ENCODE data around the gene SLC30A2. TPM values are rescaled to one million over a fixed set of nuclear protein-coding genes. Genes with fewer than 3 reads are reported as not detected.
A peak's percentile ranks its signal among the peaks of the same experiment; 100 is the strongest.

SLC30A2 gene
- polyA plus RNA-seq, 1 donor (not counting 4 experiments of a cell fraction or from before 2014, with no cell fraction given) = not detected

DNA sequence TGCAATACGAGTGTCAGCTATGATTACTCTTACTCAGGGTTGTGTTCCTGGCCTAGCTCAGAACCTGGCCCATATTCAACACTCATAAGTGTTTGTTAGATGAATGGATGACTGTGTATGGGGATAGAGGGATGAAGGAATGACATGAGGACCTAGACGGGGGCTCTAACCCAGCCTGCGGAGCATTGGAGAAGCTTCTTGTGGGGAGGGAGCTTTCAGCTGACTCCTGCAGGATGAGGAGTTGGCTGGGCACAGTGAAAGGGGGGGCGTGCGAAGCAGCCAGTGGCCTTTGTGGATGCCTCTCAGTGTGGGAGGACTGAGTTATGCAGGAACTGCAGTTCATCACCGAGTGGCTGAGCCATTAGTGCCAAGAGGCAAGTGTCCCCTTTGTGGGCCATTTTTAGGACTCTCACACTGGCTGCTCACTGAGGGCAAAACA is 25.6 kb downstream of the SLC30A2 start:
- H3K9me3 ChIP-seq (ENCODE audit: control insufficient read depth, low read depth, low read length) = no peaks in the 10 kb centered on the region
- TF ChIP-seq EZH2 (IDR thresholded peaks at IDR 0.05; ENCODE audit: low read length) = no peak
- TF ChIP-seq, protein P1, sequence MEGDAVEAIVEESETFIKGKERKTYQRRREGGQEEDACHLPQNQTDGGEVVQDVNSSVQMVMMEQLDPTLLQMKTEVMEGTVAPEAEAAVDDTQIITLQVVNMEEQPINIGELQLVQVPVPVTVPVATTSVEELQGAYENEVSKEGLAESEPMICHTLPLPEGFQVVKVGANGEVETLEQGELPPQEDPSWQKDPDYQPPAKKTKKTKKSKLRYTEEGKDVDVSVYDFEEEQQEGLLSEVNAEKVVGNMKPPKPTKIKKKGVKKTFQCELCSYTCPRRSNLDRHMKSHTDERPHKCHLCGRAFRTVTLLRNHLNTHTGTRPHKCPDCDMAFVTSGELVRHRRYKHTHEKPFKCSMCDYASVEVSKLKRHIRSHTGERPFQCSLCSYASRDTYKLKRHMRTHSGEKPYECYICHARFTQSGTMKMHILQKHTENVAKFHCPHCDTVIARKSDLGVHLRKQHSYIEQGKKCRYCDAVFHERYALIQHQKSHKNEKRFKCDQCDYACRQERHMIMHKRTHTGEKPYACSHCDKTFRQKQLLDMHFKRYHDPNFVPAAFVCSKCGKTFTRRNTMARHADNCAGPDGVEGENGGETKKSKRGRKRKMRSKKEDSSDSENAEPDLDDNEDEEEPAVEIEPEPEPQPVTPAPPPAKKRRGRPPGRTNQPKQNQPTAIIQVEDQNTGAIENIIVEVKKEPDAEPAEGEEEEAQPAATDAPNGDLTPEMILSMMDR (optimal IDR thresholded peaks at IDR 0.05 in 1 of 3, IDR thresholded peaks at IDR 0.05 in 1 of 3, conservative IDR thresholded peaks at IDR 0.05 in 1 of 3; ENCODE audit: extremely low read depth in 1 of 3, insufficient read depth in 2 of 3, low read length in 3 of 3) = no peak
- H3K27me3 ChIP-seq (ENCODE audit: control insufficient read depth, extremely low read depth, insufficient read depth, low read length) = no peaks in the 10 kb centered on the region
- no peak overlapping the region for H2AFZ ChIP-seq (ENCODE audit: control insufficient read depth, low read length)
- H3K4me1 ChIP-seq (ENCODE audit: control insufficient read depth, extremely low read depth, insufficient read depth, low read length) = peaks cover 13% of the 10 kb centered on the region
- DNase-seq (ENCODE audit: low read depth, low spot score) = no peak
- no peaks in the 10 kb centered on the region for H3K79me2 ChIP-seq (ENCODE audit: control insufficient read depth, insufficient read depth, low read length)
- no peaks in the 10 kb centered on the region for H3K9me1 ChIP-seq (ENCODE audit: control insufficient read depth, extremely low read depth, insufficient read depth, low read length)
- no peak overlapping the region for H3K4me3 ChIP-seq (ENCODE audit: control insufficient read depth in 2 of 3, extremely low read depth in 1 of 3, insufficient read depth in 2 of 3, low read depth in 1 of 3, low read length in 3 of 3)
- H3K4me2 ChIP-seq (ENCODE audit: control insufficient read depth, extremely low read depth, insufficient read depth, low read depth, low read length) = no peak overlapping the region
- H3K9ac ChIP-seq (ENCODE audit: control insufficient read depth, extremely low read depth, insufficient read depth, low read length) = no peak overlapping the region
- H3K36me3 ChIP-seq (ENCODE audit: control insufficient read depth in 2 of 2, extremely low read depth in 1 of 2, insufficient read depth in 2 of 2, low read length in 2 of 2) = no peaks in the 10 kb centered on the region
- no peaks in the 10 kb centered on the region for H4K20me1 ChIP-seq (ENCODE audit: control insufficient read depth, extremely low read depth, insufficient read depth, low read length)
- dilution Hi-C loops (cut with MboI; ENCODE audit: extremely low pct_ligation_motif_present, low sequenced_read_pairs) = no loop called here
- H3K27ac ChIP-seq (ENCODE audit: control insufficient read depth, insufficient read depth, low read length) = no peak overlapping the region
- no peak for FAIRE-seq

GRCh38 chr1:26019641-26020315 is 26.1 kb downstream of the SLC30A2 start:
- no peak overlapping the region for H2AFZ ChIP-seq (ENCODE audit: control insufficient read depth, low read length)
- FAIRE-seq (peak; percentile 52), DNase-seq (ENCODE audit: low read depth, low spot score) (no peak)
- no peak for TF ChIP-seq EZH2 (IDR thresholded peaks at IDR 0.05; ENCODE audit: low read length)
- H3K9ac ChIP-seq (ENCODE audit: control insufficient read depth, extremely low read depth, insufficient read depth, low read length) = no peak overlapping the region
- H3K4me1 ChIP-seq (ENCODE audit: control insufficient read depth, extremely low read depth, insufficient read depth, low read length) = peaks cover 13% of the 10 kb centered on the region
- no peaks in the 10 kb centered on the region for H3K27me3 ChIP-seq (ENCODE audit: control insufficient read depth, extremely low read depth, insufficient read depth, low read length)
- H3K36me3 ChIP-seq (ENCODE audit: control insufficient read depth in 2 of 2, extremely low read depth in 1 of 2, insufficient read depth in 2 of 2, low read length in 2 of 2) = no peaks in the 10 kb centered on the region
- H3K4me3 ChIP-seq (ENCODE audit: control insufficient read depth in 2 of 3, extremely low read depth in 1 of 3, insufficient read depth in 2 of 3, low read depth in 1 of 3, low read length in 3 of 3) = no peak overlapping the region
- H3K79me2 ChIP-seq (ENCODE audit: control insufficient read depth, insufficient read depth, low read length) = no peaks in the 10 kb centered on the region
- no peaks in the 10 kb centered on the region for H4K20me1 ChIP-seq (ENCODE audit: control insufficient read depth, extremely low read depth, insufficient read depth, low read length)
- H3K9me1 ChIP-seq (ENCODE audit: control insufficient read depth, extremely low read depth, insufficient read depth, low read length) = no peaks in the 10 kb centered on the region
- no peak overlapping the region for H3K4me2 ChIP-seq (ENCODE audit: control insufficient read depth, extremely low read depth, insufficient read depth, low read depth, low read length)
- H3K27ac ChIP-seq (ENCODE audit: control insufficient read depth, insufficient read depth, low read length) = no peak overlapping the region
- H3K9me3 ChIP-seq (ENCODE audit: control insufficient read depth, low read depth, low read length) = no peaks in the 10 kb centered on the region
- dilution Hi-C loops (cut with MboI; ENCODE audit: extremely low pct_ligation_motif_present, low sequenced_read_pairs) = no loop called here

GRCh38 chr1:26017606-26018005 is 28.3 kb downstream of the SLC30A2 start:
- Histone ChIP-seq H3K4me3 (ENCODE audit: control insufficient read depth in 2 of 3, extremely low read depth in 1 of 3, insufficient read depth in 2 of 3, low read depth in 1 of 3, low read length in 3 of 3) (no peak overlapping the region), H3K36me3 (ENCODE audit: control insufficient read depth in 2 of 2, extremely low read depth in 1 of 2, insufficient read depth in 2 of 2, low read length in 2 of 2) (no peaks in the 10 kb centered on the region), H3K4me2 (ENCODE audit: control insufficient read depth, extremely low read depth, insufficient read depth, low read depth, low read length) (no peak overlapping the region), H3K9me1 (ENCODE audit: control insufficient read depth, extremely low read depth, insufficient read depth, low read length) (no peaks in the 10 kb centered on the region), H2AFZ (ENCODE audit: control insufficient read depth, low read length) (no peak overlapping the region), H3K9me3 (ENCODE audit: control insufficient read depth, low read depth, low read length) (no peaks in the 10 kb centered on the region), H3K79me2 (ENCODE audit: control insufficient read depth, insufficient read depth, low read length) (no peaks in the 10 kb centered on the region), H3K27ac (ENCODE audit: control insufficient read depth, insufficient read depth, low read length) (no peak overlapping the region), H4K20me1 (ENCODE audit: control insufficient read depth, extremely low read depth, insufficient read depth, low read length) (no peaks in the 10 kb centered on the region), H3K9ac (ENCODE audit: control insufficient read depth, extremely low read depth, insufficient read depth, low read length) (no peak overlapping the region), H3K27me3 (ENCODE audit: control insufficient read depth, extremely low read depth, insufficient read depth, low read length) (no peaks in the 10 kb centered on the region), H3K4me1 (ENCODE audit: control insufficient read depth, extremely low read depth, insufficient read depth, low read length) (peaks cover 13% of the 10 kb centered on the region)
- no peak for DNase-seq (ENCODE audit: low read depth, low spot score)
- dilution Hi-C loops (cut with MboI; ENCODE audit: extremely low pct_ligation_motif_present, low sequenced_read_pairs) = no loop called here
- TF ChIP-seq EZH2 (IDR thresholded peaks at IDR 0.05; ENCODE audit: low read length) = no peak
- TF ChIP-seq, protein P1 (optimal IDR thresholded peaks at IDR 0.05 in 1 of 3, IDR thresholded peaks at IDR 0.05 in 1 of 3, conservative IDR thresholded peaks at IDR 0.05 in 1 of 3; ENCODE audit: extremely low read depth in 1 of 3, insufficient read depth in 2 of 3, low read length in 3 of 3) = no peak
- no peak for FAIRE-seq

Data from keratinocyte (primary cell).